H1 (cell line): ENCODE data around the gene MAPKAPK2. TPM values are rescaled to one million over a fixed set of nuclear protein-coding genes. Genes with fewer than 3 reads are reported as not detected.

Experiments
- CTCF ChIA-PET: fragments of 300-600 bp; sonication (Branson Sonifier 250); formaldehyde crosslinking; loops from one replicate; lab custom pipeline; 2021; ENCODE audit not compliant: partially characterized antibody; lab: Charles Lee
- POLR2A ChIA-PET: fragments of 300-600 bp; sonication (Branson Sonifier 250); formaldehyde crosslinking; loops from one replicate; lab custom pipeline; 2021; ENCODE audit warnings: inconsistent platforms; ENCODE audit not compliant: partially characterized antibody; lab: Charles Lee
- DNase-seq, 2 experiments: peaks; one replicate each; pipeline versions ENCODE4 v3.0.0 to v3.0.0-alpha.2; 2010 to 2022; ENCODE audit warnings: low spot score in 2 of 2, low read depth in 1 of 2, mixed read lengths in 1 of 2
- FAIRE-seq: peaks from 2 replicates; lab custom pipeline; 2011; peaks lifted over from hg19 to GRCh38; lab: Jason Lieb, UNC
- H2AFZ ChIP-seq: 2 replicates; pipeline ENCODE4 v1.8.1; 2012; ENCODE audit warnings: low read length, inconsistent platforms
- H2AK5ac ChIP-seq: 2 replicates; pipeline ENCODE4 v1.6.1; 2013; ENCODE audit warnings: low read depth, low read length
- H2BK120ac ChIP-seq: replicated peaks from 2 replicates; pipeline ENCODE3; 2013; ENCODE audit warnings: low read depth, low read length, inconsistent platforms
- H2BK12ac ChIP-seq: 2 replicates; pipeline ENCODE4 v1.6.1; 2013; ENCODE audit warnings: low read depth, low read length
- H2BK15ac ChIP-seq: 2 replicates; pipeline ENCODE4 v1.6.1; 2013; ENCODE audit warnings: low read length
- H2BK20ac ChIP-seq: 2 replicates; pipeline ENCODE4 v1.6.1; 2013; ENCODE audit warnings: low read length
- H2BK5ac ChIP-seq: 2 replicates; pipeline ENCODE4 v1.6.1; 2013; ENCODE audit warnings: low read depth, low read length
- H3K14ac ChIP-seq: 2 replicates; pipeline ENCODE4 v1.6.1; 2013; ENCODE audit warnings: inconsistent platforms; ENCODE audit not compliant: insufficient read length
- H3K18ac ChIP-seq: 2 replicates; pipeline ENCODE4 v1.6.1; 2013; ENCODE audit warnings: low read length; ENCODE audit errors: extremely low read depth
- H3K23ac ChIP-seq: 2 replicates; pipeline ENCODE4 v1.6.1; 2013; ENCODE audit warnings: inconsistent platforms; ENCODE audit not compliant: insufficient read length
- H3K23me2 ChIP-seq: 2 replicates; pipeline ENCODE4 v1.6.1; 2013; ENCODE audit warnings: low read depth, low read length
- H3K27ac ChIP-seq: 2 replicates; pipeline ENCODE4 v1.6.1; 2011; ENCODE audit warnings: low read depth, low read length, inconsistent platforms
- H3K27me3 ChIP-seq, 4 experiments: replicated peaks in 1 of 4; 1 replicate in 1 of 4; 2 replicates in 3 of 4; pipeline versions ENCODE4 v1.6.1 to v1.8.1; 2011 to 2013; ENCODE audit warnings: low read length in 3 of 4, mild to moderate bottlenecking in 3 of 4, inconsistent platforms in 2 of 4, mixed read lengths in 2 of 4, moderate library complexity in 1 of 4; ENCODE audit not compliant: control insufficient read depth in 3 of 4, insufficient read depth in 3 of 4; ENCODE audit errors: extremely low read depth in 1 of 4
- H3K36me3 ChIP-seq, 4 experiments: 2 replicates each; pipeline versions ENCODE4 v1.6.1 to v1.8.1; 2011 to 2013; ENCODE audit warnings: mild to moderate bottlenecking in 4 of 4, low read length in 3 of 4, moderate library complexity in 2 of 4, control low read depth in 1 of 4, inconsistent platforms in 1 of 4; ENCODE audit not compliant: insufficient read depth in 4 of 4, control insufficient read depth in 2 of 4
- H3K4ac ChIP-seq: replicated peaks from 2 replicates; pipeline ENCODE3; 2013; ENCODE audit warnings: low read length, low read depth, mixed read lengths, inconsistent platforms; ENCODE audit not compliant: insufficient read length
- H3K4me1 ChIP-seq, 4 experiments: replicated peaks in 1 of 4; 1 replicate in 1 of 4; 2 replicates in 3 of 4; pipeline versions ENCODE4 v1.6.1 to v1.8.1; 2011 to 2013; ENCODE audit warnings: low read length in 3 of 4, inconsistent platforms in 2 of 4, mixed read lengths in 1 of 4; ENCODE audit not compliant: insufficient read depth in 4 of 4, control insufficient read depth in 3 of 4
- H3K4me2 ChIP-seq, 2 experiments: 2 replicates each; pipeline versions ENCODE4 v1.6.1 to v1.8.1; 2011 to 2013; ENCODE audit warnings: low read depth in 2 of 2, low read length in 2 of 2, control low read depth in 1 of 2, inconsistent platforms in 1 of 2, mild to moderate bottlenecking in 1 of 2; ENCODE audit not compliant: insufficient read depth in 1 of 2
- H3K4me3 ChIP-seq, 4 experiments: fragments of 200-600, 300-600 bp in 1 of 4; sonication (generic), shearing (Covaris generic), sonication (Bioruptor Twin) in 1 of 4; 2 replicates each; pipeline versions ENCODE4 v1.5.1 to v1.8.1; 2011 to 2016; ENCODE audit warnings: low read length in 4 of 4, low read depth in 3 of 4, control low read depth in 2 of 4, inconsistent platforms in 2 of 4, mild to moderate bottlenecking in 2 of 4, mixed read lengths in 1 of 4, moderate library complexity in 1 of 4; ENCODE audit not compliant: insufficient read depth in 2 of 4; ENCODE audit errors: extremely low read depth in 1 of 4
- H3K56ac ChIP-seq: replicated peaks from 2 replicates; pipeline ENCODE3; 2013; ENCODE audit warnings: low read depth, mild to moderate bottlenecking, mixed read lengths, low read length, inconsistent platforms; ENCODE audit not compliant: insufficient read length
- H3K79me1 ChIP-seq: 2 replicates; pipeline ENCODE4 v1.6.1; 2013; ENCODE audit warnings: low read depth, low read length, control low read depth
- H3K79me2 ChIP-seq, 2 experiments: 2 replicates each; pipeline versions ENCODE4 v1.6.1 to v1.8.1; 2012 to 2013; ENCODE audit warnings: low read length in 2 of 2, mild to moderate bottlenecking in 2 of 2, inconsistent platforms in 1 of 2; ENCODE audit not compliant: insufficient read depth in 2 of 2, control insufficient read depth in 1 of 2
- H3K9ac ChIP-seq, 4 experiments: replicated peaks in 1 of 4; 1 replicate in 1 of 4; 2 replicates in 3 of 4; pipeline versions ENCODE4 v1.6.1 to v1.8.1; 2011 to 2013; ENCODE audit warnings: low read depth in 3 of 4, low read length in 3 of 4, control low read depth in 2 of 4, mild to moderate bottlenecking in 2 of 4, moderate library complexity in 2 of 4, inconsistent platforms in 1 of 4; ENCODE audit errors: extremely low read depth in 1 of 4
- H3K9me3 ChIP-seq, 2 experiments: 2 replicates each; pipeline versions ENCODE4 v1.6.1 to v1.8.1; 2012 to 2013; ENCODE audit warnings: mild to moderate bottlenecking in 2 of 2, moderate library complexity in 2 of 2, control low read depth in 1 of 2, inconsistent platforms in 1 of 2, low read depth in 1 of 2, low read length in 1 of 2, mixed read lengths in 1 of 2; ENCODE audit not compliant: insufficient read depth in 2 of 2
- H4K20me1 ChIP-seq, 2 experiments: replicated peaks in 1 of 2; 2 replicates each; pipeline versions ENCODE3 to v1.8.1; 2011 to 2013; ENCODE audit warnings: inconsistent platforms in 2 of 2, low read length in 2 of 2, mild to moderate bottlenecking in 1 of 2; ENCODE audit not compliant: insufficient read depth in 2 of 2, control insufficient read depth in 1 of 2
- H4K5ac ChIP-seq: 2 replicates; pipeline ENCODE4 v1.6.1; 2013; ENCODE audit warnings: low read length, low read depth, mixed read lengths, inconsistent platforms; ENCODE audit not compliant: insufficient read length
- H4K8ac ChIP-seq: 2 replicates; pipeline ENCODE4 v1.8.0; 2013; ENCODE audit warnings: mild to moderate bottlenecking, moderate library complexity, low read length, inconsistent platforms; ENCODE audit not compliant: insufficient read depth; ENCODE audit errors: extremely low read depth
- H4K91ac ChIP-seq: replicated peaks from 2 replicates; pipeline ENCODE3; 2013; ENCODE audit warnings: low read length, mixed read lengths, inconsistent platforms; ENCODE audit not compliant: insufficient read length
- CEBPB ChIP-seq: IDR thresholded peaks from 2 replicates; pipeline ENCODE4 v1.6.1; 2012; ENCODE audit warnings: low read depth, low read length
- EGR1 ChIP-seq: IDR thresholded peaks from 2 replicates; pipeline ENCODE4 v1.6.1; 2011; ENCODE audit warnings: low read depth, low read length, borderline replicate concordance
- EZH2 ChIP-seq: fragments of 200-600 bp; sonication (generic); IDR thresholded peaks from 2 replicates; pipeline ENCODE4 v1.7.1; 2012; ENCODE audit warnings: low read depth, mild to moderate bottlenecking, moderate library complexity, low read length, inconsistent platforms; ENCODE audit not compliant: severe bottlenecking
- GTF2F1 ChIP-seq: IDR thresholded peaks from 2 replicates; pipeline ENCODE4 v1.6.1; 2012; ENCODE audit warnings: low read depth, low read length, improper control_type of control experiment, borderline replicate concordance
- NRF1 ChIP-seq: IDR thresholded peaks from 2 replicates; pipeline ENCODE4 v1.6.1; 2011; ENCODE audit warnings: mild to moderate bottlenecking, low read depth, low read length, improper control_type of control experiment
- POLR2A ChIP-seq, 2 experiments: IDR thresholded peaks; 1 replicate in 1 of 2; 2 replicates in 1 of 2; pipeline ENCODE4 v1.6.1; 2011; ENCODE audit warnings: low read depth in 2 of 2, low read length in 2 of 2, mild to moderate bottlenecking in 2 of 2; ENCODE audit errors: control extremely low read depth in 1 of 2
- RFX5 ChIP-seq: IDR thresholded peaks from 2 replicates; pipeline ENCODE4 v1.6.1; 2011; ENCODE audit warnings: low read depth, low read length, improper control_type of control experiment, borderline replicate concordance
- SP2 ChIP-seq: IDR thresholded peaks from 2 replicates; pipeline ENCODE4 v1.6.1; 2012; ENCODE audit warnings: mild to moderate bottlenecking, low read length, inconsistent platforms
- SP4 ChIP-seq: IDR thresholded peaks from 2 replicates; pipeline ENCODE4 v1.6.1; 2012; ENCODE audit warnings: low read length, inconsistent platforms
- TAF7 ChIP-seq: optimal IDR thresholded peaks from 2 replicates; pipeline ENCODE3; 2011; ENCODE audit warnings: low read depth, mild to moderate bottlenecking, inconsistent platforms, low read length, moderate library complexity, borderline replicate concordance
- WGBS, 2 experiments: shearing (Covaris generic) in 1 of 2; methylation state at CpG; one replicate each; pipeline versions ENCODE4 v1.1.6 to v1.1.7; 2013 to 2015; ENCODE audit warnings: low lambda C conversion rate in 2 of 2, mixed read lengths in 2 of 2, inconsistent platforms in 1 of 2, low coverage in 1 of 2, missing lambda C conversion rate in 1 of 2; ENCODE audit not compliant: insufficient replicate concordance in 2 of 2, insufficient coverage in 1 of 2, insufficient read length in 1 of 2; ENCODE audit errors: extremely low coverage in 1 of 2, missing lambda C conversion rate in 1 of 2; 5-methylcytosine and 5-hydroxymethylcytosine counted together
- polyA plus RNA-seq, 7 experiments: library from polyadenylated mRNA; depleted of rRNA in 3 of 7; stranded (reverse) in 5 of 7; unstranded in 2 of 7; fragments of >200 nt in 5 of 7; fragments of 200-250 nt in 2 of 7; gene quantifications; 1 replicate in 5 of 7; 2 replicates in 1 of 7; 4 replicates in 1 of 7; pipeline versions ENCODE4 v1.2.1 to v1.2.3, GENCODE V29; 2011 to 2013; ENCODE audit warnings: missing spikeins in 2 of 7, mixed read lengths in 2 of 7
- total RNA-seq: library from RNA; stranded (reverse); fragmentation: NEBNext Ultra II Directional; extraction: Animal tissue kit (Norgen Biotek cat#: 25700); gene quantifications from 2 replicates; pipeline ENCODE4 v1.2.1, GENCODE V29; 2021
- TF ChIP-seq, protein P1 (sequence below): IDR thresholded peaks from 2 replicates; pipeline ENCODE4 v1.6.1; 2012; ENCODE audit warnings: inconsistent platforms
- TF ChIP-seq, protein P2 (sequence below): IDR thresholded peaks from 2 replicates; pipeline ENCODE4 v1.6.1; 2011; ENCODE audit warnings: low read length, improper control_type of control experiment

Gene MAPKAPK2
- total and polyA plus RNA-seq, 2 of the 8 experiments (the other 6 are each of a cell fraction or from before 2014, with no cell fraction given) = 27.5 to 44.9 TPM

DNA sequence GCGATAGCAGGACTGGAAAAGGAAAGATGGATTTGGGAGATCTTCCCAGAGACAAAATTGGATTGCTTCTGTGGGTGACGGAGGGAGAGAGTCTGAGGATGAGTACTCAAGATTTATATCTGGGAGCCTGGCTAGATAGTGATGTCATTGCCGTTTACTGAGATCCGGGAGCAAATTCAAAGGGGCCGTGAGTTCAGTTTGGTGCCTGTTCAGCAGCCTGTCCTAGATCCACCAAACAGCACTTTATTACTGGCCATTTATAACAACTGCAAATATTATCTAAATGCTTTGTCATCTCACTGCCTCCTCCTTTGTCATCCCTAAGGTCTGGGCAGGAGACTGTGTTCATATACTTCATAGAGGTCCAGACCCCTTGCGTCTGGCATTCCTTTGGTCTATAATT is 29.2 kb downstream of the MAPKAPK2 start:
- FAIRE-seq = no peak
- H3K4me2 ChIP-seq = no peak overlapping the region
- H3K23ac ChIP-seq = no peak overlapping the region
- no peak overlapping the region for H2AFZ ChIP-seq
- no peak overlapping the region for H2BK12ac ChIP-seq
- H3K23me2 ChIP-seq = no peaks in the 10 kb centered on the region
- H3K56ac ChIP-seq = no peak overlapping the region
- H3K79me2 ChIP-seq = peaks cover 5 to 60% of the 10 kb centered on the region in 2 experiments; a peak in 3 of 4 replicates
- H3K18ac ChIP-seq = no peak overlapping the region
- H2BK5ac ChIP-seq = no peak overlapping the region
- H2BK20ac ChIP-seq = no peak overlapping the region
- ChIA-PET CTCF (interaction anchor here (0.7 to 5.7 kb wide), 7 partner anchors 11 to 195 kb away, joined by 3 to 77 read pairs (median 6); no protein-coding TSS in a partner anchor), POLR2A (no interaction called here)
- H4K5ac ChIP-seq = no peak overlapping the region
- no peak overlapping the region for H2AK5ac ChIP-seq
- H3K27ac ChIP-seq = no peak overlapping the region
- peaks cover 5 to 17% of the 10 kb centered on the region in 2 experiments for H4K20me1 ChIP-seq
- DNase-seq = no peak
- H2BK120ac ChIP-seq = no peak overlapping the region
- no peak overlapping the region for H4K91ac ChIP-seq
- no peak overlapping the region for H3K4me3 ChIP-seq
- no peak overlapping the region for H3K4ac ChIP-seq
- WGBS, 2 experiments = 89% methylated on average over 6 of the region's 6 CpGs; no CpG with 5 or more reads in 1 of the 2 experiments
- peaks cover 11% of the 10 kb centered on the region for H3K79me1 ChIP-seq
- H3K27me3 ChIP-seq = no peaks in the 10 kb centered on the region
- no peaks in the 10 kb centered on the region for H3K9me3 ChIP-seq
- H3K36me3 ChIP-seq = no peaks in the 10 kb centered on the region; a peak in 2 of 8 replicates
- no peak overlapping the region for H3K9ac ChIP-seq
- no peaks in the 10 kb centered on the region for H3K4me1 ChIP-seq
- no peak overlapping the region for H4K8ac ChIP-seq
- H2BK15ac ChIP-seq = no peak overlapping the region
- no peak overlapping the region for H3K14ac ChIP-seq
- no peak for TF ChIP-seq TAF7
- TF ChIP-seq SP4 = no peak
- TF ChIP-seq, protein P1, sequence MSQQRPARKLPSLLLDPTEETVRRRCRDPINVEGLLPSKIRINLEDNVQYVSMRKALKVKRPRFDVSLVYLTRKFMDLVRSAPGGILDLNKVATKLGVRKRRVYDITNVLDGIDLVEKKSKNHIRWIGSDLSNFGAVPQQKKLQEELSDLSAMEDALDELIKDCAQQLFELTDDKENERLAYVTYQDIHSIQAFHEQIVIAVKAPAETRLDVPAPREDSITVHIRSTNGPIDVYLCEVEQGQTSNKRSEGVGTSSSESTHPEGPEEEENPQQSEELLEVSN = no peak
- TF ChIP-seq, protein P2, sequence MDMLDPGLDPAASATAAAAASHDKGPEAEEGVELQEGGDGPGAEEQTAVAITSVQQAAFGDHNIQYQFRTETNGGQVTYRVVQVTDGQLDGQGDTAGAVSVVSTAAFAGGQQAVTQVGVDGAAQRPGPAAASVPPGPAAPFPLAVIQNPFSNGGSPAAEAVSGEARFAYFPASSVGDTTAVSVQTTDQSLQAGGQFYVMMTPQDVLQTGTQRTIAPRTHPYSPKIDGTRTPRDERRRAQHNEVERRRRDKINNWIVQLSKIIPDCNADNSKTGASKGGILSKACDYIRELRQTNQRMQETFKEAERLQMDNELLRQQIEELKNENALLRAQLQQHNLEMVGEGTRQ = no peak
- TF ChIP-seq SP2 = no peak
- no peak for TF ChIP-seq RFX5
- TF ChIP-seq GTF2F1 = no peak
- TF ChIP-seq EGR1 = no peak
- no peak for TF ChIP-seq CEBPB
- TF ChIP-seq NRF1 = no peak
- TF ChIP-seq POLR2A (IDR thresholded peaks at IDR 0.05; ENCODE audit: control extremely low read depth in 1 of 2, low read depth in 2 of 2, low read length in 2 of 2) = no peak
- no peak for TF ChIP-seq EZH2
